ENCODE results near the gene GADD45GIP1.

- TF ChIP-seq CTCF (IDR thresholded peaks at IDR 0.05; ENCODE audit: low read depth, low read length, poor library complexity, severe bottlenecking), result no peak
- TF ChIP-seq EZH2phosphoT487 (IDR thresholded peaks at IDR 0.05; ENCODE audit: borderline replicate concordance, low read length), result no peak
These were observed 48.9 kb upstream of the GADD45GIP1 start for GRCh38 chr19:13005861-13006370.
